HG03439 (cell line): ENCODE data around the gene SPIRE1.
"Not testable (repeated sequence)": the region's sequence is repeated elsewhere in the genome, so short reads cannot be mapped to it uniquely, and the experiment has no call there.

Experiments
- ATAC-seq: cut with Tn5 transposase; IDR thresholded peaks from one replicate; pipeline ENCODE4 v1.9.1; 2021; ENCODE audit warnings: mild to moderate bottlenecking, moderate library complexity; ENCODE audit not compliant: unreplicated experiment

Gene SPIRE1

DNA sequence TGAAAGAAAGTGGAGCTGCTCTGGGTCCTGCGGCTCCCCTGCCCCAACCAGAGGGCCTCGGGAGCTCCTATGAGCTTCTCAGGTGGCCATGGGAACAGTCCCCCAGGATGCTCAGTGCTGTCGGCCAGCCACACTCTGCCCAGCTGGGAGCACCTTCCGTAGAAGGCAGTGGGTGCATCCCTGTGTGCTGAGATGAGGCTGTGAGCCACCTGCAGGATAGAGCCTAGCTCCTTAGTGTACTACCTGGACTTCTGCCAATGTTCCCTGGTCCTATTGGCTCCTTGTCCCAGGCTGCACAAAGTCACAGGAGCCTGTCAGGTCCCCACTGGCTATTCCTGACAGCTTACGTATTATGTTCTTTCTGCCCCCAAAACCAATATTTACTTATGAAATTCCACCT is 234.1 kb downstream of the SPIRE1 start:
- no peak for ATAC-seq

DNA sequence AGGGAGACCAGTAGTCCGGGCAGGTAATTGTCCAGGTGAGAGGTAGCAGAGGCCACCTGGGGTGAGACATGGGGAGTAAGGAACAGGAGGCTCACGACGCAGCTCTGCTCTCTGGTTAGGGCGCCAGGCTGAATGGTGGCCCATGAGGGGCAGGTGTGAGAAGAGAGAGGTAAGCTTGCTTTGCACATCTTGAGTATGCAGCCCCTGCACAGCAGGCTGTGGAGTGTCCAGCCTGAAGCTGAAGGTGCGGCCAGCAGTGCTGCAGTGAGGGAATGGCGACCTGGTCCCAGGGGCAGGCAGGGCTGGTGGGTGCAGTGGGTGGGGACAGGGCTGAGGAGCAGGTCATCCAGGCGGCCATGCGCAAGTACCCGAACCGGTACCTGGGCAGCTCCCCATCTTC is 234.5 kb downstream of the SPIRE1 start:
- ATAC-seq, result no peak

DNA sequence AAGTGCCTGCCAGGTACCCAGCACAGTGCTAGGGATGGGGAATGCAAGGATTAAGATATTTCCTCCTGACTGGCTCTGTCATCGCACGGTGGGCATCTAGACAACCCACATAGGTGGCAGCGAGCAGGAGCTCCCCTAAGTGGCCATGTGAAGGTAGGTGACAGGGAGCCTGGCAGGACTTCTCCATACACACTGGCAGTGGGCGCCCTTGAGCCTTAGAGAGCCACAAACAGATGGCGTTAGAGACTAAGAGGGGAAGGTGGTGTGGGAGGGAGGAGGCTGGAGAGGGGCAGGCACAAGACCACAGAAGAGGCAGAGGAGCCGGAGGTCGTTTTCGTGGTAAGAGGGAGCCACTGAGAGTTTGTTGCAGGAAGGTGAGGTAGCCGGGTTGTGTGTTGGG is 235.0 kb downstream of the SPIRE1 start:
- no peak for ATAC-seq

DNA sequence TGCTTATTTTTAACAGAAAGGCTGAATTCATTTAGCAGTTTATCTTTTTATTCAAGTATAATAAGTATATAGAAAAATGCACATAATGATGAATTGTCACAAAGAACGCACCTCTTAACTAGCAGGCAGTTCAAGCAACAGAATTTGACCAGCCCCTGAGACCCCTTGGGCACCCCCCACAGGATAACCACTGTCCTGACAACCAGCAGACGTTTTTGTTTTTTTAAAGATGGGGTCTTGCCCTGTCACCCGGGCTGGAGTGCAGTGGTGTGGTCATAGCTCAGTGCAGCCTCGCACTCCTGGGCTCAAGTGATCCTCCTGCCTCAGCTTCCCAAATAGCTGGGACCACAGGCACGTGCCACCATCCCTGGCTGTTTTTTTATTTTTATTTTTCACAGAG is 236.2 kb downstream of the SPIRE1 start:
- ATAC-seq, result no peak

DNA sequence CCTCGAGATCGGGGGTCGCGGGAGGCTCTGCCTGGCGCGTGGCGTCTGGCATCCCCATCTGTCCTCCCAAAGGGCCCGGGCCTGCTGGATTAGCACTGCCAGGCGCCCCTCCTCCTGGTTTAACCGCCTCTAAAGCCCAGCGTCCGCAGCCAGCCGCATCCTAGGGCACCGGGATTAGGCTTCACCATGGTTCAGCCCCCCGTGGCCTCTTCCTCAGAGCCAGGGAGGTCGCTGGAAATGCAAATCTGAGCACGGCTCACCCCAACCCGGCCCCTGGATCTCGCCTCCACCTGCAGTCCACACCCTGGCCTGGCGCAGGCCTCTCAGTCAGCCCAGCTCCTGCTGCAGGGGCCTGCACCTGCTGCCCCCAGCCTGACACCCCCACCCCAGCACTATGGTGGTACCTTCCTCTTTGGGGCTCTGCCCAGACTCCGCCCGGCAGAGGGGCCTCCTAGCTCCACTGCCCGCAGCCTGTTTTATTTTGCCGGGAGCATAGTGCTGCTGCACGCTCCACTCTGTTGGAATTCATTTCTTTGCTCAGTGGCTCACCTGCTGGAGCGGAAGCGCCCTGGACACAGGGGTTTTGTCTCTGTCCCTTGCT is 237.0 kb downstream of the SPIRE1 start:
- no peak for ATAC-seq

DNA sequence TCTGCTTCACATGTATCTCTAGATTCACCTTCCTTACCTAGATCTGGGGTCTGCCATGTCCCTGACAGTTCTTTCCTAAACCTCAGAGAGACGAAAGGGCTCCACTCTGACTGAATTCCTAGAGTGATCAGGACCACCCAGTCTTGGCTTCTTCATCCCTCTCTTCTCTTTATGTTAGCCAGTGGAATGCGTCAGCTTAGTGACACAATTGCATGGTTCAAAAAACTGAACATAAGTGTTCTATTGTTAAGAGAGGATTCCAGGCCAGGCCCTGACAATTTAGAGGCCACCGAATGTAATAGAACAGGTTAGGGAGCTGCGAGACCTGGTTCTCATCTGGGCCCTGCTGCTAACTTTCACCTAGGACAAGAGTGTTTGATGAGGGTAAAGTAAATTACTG is 240.2 kb downstream of the SPIRE1 start:
- ATAC-seq, result no peak

DNA sequence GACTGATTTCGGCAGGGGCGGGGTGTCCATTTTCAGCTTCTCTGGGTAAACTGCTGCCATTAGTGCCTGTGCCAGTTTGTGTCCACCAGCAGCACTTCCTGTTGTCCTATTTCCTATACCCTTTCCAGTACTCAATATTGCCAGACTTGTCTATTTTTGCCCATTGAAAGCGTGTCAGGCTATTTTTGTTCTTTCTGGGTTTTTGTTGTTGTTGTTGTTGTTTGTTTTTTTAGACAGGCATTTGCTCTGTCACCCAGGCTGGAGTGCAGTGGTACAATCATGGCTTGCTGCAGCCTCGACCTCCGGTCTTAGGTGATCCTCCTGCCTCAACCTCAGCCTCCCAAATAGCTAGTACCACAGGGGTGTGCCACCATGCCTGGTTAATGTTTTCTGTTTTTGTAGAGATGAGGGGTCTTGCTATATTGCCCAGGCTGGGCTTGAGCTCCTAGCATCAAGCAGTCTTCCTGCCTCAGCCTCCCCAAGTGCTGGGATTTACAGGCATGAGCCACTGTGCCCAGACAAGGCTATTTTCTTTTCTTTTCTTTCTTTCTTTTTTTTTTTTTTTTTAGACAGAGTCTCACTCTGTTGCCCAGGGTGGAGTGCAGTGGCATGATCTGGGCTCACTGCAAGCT is 241.7 kb downstream of the SPIRE1 start:
- ATAC-seq, result no peak

DNA sequence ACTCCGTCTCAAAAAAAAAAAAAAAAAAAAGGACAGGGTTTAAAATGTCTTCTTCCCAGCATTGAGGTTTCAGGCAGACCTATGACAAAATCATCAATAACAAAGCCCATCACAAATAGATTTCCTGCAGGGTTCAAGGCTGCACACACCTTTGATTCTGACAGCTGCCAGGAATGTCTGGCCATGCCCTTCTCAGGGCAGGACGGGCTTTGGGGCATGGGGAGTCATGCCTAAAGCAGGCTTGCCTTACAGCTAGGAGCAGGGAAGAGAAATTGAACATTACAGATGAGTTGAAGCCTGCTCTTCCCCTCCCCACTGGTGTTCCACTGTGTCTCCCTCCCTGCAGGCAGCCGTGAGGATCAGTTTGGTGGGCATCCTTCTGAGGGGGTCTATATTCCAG is 246.5 kb downstream of the SPIRE1 start:
- no peak for ATAC-seq

DNA sequence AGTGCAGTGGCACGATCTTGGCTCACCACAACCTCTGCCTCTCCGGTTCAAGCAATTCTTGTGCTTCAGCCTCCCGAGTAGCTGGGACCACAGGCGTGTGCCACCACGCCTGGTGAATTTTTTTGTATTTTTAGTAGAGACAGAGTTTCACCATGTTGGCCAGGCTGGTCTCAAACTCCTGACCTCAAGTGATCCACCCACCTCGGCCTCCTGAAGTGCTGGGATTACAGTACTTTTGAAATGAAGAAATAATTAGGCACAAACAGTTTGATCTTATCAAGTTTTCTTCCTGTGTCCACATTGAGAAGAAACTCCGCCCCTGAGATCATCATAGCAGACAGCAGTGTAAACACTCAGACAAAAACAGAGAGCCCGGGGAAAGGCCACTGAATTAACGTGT is 247.2 kb downstream of the SPIRE1 start:
- ATAC-seq, result not testable (repeated sequence)

DNA sequence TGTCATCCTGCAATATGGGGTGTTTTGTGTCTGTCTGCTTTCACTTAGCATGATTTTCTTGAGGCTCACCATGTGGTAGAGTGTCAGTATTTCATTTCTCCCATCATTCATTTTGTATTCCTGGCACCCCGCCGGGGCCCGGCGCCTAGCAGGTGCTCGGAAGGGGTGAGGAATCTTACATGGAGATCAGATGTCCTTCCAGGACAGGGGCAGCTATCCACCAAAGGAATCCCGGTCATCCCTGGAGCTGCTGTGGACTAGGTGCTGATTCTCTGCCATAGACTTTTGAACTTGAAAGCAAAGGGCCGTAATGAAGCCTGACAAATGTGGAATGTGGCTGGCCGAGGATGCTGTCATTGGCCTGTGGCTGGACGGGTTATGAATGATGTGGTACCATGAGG is 247.8 kb downstream of the SPIRE1 start:
- no peak for ATAC-seq

DNA sequence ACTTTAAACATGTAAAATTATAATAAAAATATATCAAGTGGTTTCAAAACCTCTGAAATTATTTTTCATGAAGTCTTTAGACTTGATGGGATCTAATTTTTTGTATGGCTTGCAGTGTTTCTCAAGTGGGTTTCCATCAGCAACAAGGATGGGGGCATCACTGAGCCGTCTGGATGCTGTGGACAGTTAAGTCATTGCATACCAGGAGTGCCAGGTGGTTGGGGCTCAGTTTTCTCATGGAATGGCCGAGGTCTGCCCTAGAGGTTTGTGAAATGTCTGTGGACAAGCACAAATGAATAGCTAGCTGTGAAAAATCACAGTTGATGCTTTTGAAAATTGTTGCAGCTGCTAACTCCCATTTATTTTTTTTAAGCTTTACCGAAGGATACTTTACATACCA is 248.4 kb downstream of the SPIRE1 start:
- no peak for ATAC-seq

DNA sequence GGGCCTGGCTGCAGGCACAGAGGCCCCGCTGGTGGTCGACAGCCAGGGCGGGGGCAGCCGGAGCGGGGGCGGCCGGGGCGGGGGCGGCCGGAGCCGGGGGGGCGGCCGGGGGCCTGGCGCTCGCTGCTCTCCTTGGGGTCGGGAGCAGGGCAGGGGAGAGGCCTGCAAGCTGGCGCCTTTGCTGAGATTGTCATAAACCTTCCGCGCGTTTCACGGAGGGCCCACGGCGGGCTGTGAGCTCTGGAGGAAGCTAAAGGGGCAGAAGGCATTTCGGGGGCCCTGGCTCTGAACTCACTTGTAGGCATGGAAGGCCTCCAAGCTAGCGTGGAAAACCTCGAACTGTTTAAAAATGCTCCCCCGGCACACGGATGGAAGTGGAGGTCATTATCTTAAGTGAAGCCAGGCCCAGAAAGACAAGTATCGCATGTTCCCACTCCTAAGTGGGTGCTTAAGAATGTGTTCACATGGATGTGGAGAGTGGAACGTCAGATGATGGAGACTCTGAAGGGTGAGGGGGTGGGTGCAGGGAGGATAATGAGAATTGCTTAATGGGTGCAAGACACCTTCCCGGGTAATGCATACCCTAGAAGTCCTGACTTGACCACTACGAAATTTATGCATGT is 249.5 kb downstream of the SPIRE1 start:
- no peak for ATAC-seq

DNA sequence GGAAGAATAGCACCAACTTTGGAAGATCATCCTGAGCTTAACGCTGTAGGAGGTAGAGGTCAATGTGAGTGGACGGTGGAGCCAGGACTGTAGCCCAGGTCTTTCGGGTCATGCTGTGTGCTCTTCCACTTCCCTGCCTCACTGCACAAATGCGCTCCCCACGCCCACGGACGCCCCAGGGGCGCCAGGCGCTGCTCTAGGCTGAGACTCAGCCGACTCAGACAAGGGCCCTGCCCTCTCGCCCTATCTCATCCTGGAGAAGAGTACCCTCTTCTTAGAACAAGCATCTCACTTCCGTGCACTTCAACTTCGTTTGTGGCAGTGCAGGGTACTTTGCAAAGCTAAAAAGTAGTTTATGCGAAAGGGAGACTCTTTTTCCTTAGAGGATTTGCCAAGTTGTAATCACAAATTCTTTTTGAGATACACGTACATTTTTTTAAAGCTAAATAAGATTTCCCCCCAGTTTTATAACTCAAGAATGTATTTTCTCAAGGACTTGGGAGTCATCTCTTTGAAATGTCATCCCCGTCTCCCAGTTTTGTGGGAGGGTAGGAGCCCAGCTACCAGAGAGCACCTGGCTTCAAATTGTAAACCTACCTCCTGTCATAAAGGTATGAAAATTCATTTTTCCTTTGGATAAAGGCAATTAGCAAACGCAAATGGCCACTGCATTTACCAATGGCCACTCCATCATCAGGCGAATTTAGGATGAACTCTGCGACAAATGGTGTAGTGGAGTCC is 251.4 kb downstream of the SPIRE1 start:
- no peak for ATAC-seq

DNA sequence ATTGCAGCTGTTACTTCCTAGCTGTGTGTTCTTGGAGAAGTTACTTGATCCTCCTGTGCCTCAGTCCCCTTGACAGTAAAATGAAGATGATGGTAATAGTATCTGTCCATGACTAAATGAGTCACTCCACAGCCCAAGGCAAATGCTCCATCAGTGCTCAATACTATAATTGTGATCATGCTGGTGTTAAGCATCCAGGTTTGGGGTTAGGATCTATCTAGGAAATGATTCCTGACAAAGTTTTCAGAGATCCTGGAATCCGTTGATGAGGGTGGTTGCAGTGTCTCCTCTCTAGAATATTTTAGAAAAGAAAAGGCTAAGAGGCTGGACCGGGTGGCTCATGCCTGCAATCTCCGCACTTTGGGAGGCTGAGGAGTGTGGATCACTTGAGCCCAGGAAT is 252.8 kb downstream of the SPIRE1 start:
- no peak for ATAC-seq

DNA sequence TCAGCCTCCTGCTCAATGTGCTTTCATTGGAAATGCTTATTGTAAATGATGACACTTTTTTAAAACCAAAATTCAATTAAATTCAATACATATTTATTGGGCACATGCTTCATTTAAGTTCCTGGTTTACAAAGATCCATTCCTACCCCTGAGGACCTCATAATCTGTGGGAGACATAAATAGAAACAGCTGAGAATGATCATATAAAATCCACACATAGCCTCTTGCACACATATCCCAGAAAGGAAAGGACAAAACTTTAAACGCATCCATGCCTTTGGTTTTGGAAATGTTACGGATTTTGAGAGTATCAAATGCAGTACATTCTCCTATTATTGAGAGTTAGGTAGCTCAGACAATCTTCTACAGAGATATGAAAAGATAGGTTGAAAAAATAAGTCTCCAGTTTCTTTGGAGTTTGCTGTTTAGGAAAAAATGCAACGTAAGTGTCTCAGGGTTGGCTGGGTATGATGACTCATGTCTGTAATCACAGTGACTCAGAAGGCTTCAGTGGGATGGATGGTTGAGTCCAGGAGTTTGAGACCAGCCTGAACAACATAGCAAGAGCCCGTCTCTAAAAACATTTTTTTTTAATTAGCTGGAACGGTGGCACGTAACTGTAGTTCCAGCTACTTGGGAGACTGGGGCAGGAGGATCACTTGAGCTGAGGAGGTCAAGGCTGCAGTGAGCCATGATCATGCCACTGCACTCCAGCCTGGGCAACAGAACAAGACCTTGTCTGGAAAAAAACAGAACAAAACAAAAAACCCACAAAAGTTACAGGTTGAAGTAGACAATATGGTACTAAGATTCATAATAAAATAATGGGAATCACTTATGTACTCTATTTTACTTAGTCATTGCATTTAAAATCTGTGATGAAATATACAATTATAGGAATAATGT is 254.1 kb downstream of the SPIRE1 start:
- no peak for ATAC-seq

DNA sequence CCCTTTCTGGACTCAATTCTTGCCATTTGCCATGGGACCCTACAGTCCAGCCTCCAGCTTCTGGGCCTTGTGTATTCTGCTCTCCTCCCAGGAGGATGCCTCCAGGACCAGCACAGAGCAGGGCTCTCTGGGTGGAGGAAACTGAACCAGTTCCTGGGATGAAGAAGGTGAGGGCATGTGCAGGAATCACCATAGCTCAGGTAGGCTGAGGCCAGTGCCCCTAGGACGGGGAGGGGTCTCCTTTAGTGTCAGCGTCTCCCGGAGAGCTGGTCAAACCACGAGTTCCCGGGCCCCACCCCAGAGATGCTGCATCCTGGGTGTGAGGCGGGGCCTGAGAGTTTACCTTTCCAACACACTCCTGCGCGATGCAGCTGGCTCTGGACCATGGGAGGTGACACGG is 256.0 kb downstream of the SPIRE1 start:
- ATAC-seq, result no peak

DNA sequence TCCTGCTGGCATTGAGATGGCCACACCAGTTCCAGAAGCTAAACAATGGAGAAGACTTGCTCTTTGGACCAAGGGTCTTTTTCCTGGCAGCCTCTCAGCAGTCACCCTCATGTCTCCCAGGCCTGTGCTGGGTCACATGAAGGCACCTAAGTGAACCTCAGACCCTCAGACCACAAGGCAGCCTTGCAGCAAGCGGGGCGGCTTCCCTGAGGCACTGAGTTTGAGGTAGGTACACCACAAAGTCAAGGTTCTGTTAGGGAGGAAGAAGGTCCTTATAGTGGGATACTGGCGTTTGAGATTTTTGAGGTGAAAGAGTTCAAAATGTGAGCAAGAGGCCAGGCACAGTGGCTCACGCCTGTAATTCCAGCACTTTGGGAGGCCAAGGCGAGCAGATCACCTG is 258.7 kb downstream of the SPIRE1 start:
- no peak for ATAC-seq

DNA sequence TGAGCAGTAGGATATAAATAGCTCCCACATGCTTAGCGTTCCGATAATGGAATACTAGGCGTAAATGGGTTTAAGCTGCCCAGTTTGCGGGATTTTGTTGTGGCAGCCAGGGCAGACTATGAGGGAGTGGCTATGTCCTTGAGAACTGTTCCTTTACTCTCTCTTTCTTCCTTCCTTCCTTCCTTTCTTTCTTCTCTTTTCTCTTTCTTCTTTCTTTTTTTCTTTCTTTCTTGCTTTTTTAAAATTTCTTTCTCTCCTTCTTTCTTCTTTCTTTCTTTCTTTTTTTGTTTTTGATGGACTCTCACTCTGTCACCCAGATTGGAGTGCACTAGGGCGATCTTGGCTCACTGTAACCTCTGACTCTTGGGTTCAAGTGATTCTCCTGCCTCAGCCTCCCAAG is 259.3 kb downstream of the SPIRE1 start:
- ATAC-seq, result no peak

DNA sequence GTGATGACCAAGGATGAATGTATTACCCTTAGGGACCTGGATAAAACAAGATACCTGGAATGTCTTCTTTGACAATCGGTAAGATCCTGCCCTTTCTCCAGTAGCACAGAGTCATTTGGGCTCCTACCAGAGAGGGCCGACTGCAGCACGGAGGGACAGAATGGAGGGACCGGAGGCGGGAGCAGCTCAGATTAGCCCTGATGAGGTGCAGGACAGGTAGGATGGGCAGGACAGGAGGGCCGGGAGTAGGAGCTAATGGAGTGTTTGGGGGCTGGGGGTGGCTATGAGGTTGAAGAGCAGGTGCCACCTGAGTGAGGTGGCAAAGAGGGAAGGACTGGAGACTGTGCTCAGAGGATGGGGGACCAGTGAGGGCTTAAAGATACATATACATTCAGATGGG is 260.1 kb downstream of the SPIRE1 start:
- ATAC-seq, result no peak

DNA sequence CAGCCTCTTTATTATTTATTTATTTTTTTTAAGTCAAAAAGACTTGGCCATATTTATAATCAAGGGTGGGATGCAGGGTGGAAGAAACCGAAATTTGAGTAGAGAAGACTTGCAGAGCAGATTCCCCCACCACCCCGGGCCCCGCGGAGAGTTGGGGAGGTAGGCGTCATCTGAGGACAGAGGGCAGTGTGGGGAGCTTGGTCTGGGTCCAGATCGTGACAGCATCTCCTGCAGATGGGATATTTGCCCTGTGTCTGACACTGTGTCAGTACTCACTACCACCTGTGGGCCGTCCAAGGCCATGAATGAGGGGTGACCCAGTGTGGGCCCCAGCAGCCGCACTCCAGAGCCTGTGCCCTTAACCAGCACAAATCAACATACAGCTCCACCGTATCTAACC is 260.7 kb downstream of the SPIRE1 start:
- no peak for ATAC-seq
